Activated T-helper 1 cell treated with Interleukin-2 at 50 U/mL for 16 hours (primary cell): ENCODE measurements around the gene AGBL4.

Experiments
- DNase-seq: peaks from one replicate; pipeline ENCODE4 v3.0.0-alpha.2; 2020; ENCODE audit warnings: low read depth

The AGBL4 gene

DNA sequence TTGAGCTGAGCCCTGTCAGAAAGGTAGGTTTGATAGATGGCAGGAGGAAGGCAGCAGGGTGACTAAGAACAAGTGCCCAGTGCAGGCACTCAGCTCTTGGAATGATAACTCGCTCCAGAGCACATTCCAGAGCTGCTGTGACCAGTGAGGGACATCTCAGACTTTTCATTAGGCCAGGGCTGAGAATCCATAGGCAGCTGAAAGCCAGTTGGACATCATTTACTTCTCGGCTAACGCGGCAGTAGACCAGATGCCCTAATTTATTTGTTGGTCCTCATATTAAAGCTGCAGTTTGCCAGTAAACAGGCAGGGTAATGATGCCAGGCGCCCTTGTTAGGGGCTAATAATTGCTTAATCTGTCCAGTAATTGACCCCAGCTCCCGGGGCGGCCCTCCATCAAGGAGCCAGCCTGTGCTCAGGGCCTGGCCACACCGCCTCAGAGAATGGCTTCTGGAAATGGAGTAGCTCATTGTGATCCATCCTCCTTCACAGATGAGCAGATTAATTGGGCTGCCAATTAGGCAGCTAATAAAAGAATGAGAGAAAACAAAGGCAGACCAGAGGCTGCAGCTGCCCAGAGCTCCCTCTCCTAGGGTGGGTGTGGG lies 1369.0 kb downstream of the AGBL4 start:
- no peak for DNase-seq

DNA sequence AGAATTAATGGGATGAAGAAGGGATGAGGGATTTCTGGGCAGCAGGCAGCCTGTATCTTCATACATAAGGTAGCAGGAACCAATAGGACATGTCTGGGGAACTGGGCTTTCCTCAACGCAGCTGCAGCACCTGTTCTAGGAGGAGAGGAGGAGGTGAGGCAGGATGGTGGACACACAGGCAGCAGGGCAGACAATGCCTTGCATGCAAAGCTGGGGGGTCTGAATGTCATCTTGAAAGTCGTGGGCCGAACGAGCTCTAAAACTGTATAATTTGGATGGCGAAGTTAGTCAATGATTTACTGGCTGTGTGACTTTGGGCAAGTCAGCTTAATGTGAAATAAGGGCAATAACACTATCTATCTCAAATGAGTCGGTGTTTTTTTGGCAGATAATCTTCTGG lies 1371.4 kb downstream of the AGBL4 start:
- DNase-seq, result no peak

DNA sequence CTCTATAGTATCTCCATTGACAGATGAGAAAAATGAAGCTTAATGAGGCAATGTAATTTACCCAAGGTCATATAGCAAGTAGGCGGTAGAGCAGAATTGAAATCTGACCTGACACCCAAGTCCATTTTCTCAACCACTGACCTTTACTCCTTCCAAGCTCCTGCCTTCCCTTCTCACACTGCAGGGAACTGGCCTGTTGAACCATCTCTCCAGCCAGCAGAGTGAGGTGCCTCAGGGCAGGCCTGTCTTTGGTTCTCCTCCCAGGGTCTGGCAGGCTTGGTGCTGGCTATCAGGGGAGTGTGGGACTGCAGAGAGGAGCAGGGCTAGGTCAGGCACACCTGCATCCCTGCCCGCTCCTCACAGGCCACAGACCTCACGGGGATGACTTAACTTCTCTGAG lies 1373.9 kb downstream of the AGBL4 start:
- no peak for DNase-seq

DNA sequence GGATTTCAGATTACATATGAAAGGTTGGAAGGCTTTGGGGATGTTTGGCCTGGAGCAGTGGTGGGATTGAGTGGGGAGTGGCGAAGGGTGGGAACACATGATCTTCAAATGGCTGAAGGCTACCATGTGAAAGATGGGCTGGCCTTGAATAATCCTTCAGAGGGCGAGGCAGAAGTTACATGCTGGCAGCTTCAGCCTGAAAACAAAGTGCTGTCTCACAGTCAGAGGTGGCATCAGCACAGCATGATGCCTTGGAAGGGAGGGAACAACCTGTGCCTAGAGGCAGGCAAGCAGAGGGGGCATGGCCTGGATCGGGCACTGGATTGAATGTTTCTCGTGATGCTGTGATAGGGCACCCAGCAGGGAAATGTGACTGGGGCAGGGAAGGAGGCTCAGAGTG lies 1377.9 kb downstream of the AGBL4 start:
- no peak for DNase-seq

DNA sequence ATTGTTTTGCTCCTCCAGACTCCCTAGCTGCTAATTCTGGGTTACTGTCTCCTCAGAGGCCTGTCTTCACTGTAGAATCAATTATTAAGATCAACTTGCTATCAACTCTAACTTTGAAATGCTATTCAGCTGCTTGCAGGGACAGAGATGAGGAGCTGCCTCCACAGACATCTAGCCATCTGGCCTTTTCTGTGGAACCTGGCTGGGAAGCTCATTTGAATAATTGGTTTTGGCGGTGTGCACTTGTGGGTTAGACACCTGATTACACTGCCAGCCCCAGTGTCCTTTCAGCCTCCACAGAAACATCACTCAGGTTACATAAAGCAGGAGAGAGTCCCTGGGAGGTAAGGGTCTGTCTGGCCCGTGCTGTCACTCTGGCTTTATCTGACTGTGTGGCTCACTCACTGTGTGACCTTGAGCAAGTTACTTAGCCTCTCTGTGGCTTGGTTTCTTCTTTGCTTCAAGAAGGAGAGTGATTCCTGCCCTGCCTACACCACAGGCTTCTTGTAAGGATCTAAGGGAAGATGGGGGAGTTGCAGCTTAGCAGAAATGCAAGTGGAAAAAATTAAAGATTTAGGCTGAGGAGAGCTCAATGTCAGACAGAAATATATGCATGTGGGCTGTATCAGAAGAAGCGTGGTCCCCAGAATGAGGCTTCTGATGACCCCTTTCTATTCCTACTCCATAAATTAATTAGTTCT lies 1378.7 kb downstream of the AGBL4 start:
- no peak for DNase-seq

DNA sequence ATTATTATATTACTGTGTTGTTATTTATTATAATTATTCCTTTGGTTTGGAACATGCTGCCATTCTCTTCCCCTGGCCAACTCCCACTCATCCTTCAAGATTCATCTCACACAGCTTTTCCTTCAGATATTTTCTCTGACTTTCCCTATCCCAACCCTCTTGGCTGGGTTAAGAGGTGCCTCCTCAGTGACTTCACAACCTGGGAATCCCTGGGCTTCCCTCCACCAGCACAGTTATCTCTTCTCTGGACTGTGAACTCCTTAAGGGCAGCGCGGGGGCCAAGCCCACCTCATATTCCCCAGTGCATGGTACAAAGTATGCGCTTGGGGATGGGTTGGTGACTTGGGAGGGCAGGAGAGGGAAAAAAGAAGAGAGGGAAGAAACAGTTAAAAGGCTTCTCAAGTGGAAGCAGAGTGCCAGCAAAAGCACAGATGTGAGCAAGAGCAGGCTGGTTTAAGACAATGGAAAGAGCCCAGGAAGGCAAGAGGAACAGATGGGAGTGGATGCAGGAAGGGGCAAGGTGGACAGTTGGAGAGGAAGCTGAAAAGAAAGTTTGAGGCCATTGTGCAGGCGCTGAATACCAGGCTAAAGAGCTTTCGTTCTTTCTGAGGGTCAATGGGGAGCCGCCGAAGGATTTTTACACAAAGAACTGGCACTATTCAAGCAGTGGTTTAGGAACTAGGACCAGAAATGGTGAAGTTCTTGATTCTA lies 1379.4 kb downstream of the AGBL4 start:
- DNase-seq, result no peak

DNA sequence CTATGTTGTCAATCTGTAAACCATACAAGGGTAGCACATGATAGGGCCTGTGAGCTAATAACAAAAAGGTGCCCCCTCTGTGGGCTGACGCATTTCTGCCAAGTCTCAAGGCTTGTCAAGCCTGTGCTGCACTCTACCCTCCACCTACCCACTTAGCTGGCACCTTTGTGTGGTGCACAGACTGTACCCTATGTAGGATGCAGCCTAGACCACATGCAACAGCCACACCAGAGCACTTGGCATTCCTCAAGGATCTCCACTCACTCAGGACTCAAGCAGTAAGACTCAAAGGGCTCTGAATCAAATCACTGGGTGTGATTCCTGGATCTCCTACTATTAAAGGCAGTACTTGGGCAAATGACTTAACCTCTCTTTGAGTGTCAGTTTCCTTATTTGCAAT lies 1380.6 kb downstream of the AGBL4 start:
- DNase-seq, result no peak

DNA sequence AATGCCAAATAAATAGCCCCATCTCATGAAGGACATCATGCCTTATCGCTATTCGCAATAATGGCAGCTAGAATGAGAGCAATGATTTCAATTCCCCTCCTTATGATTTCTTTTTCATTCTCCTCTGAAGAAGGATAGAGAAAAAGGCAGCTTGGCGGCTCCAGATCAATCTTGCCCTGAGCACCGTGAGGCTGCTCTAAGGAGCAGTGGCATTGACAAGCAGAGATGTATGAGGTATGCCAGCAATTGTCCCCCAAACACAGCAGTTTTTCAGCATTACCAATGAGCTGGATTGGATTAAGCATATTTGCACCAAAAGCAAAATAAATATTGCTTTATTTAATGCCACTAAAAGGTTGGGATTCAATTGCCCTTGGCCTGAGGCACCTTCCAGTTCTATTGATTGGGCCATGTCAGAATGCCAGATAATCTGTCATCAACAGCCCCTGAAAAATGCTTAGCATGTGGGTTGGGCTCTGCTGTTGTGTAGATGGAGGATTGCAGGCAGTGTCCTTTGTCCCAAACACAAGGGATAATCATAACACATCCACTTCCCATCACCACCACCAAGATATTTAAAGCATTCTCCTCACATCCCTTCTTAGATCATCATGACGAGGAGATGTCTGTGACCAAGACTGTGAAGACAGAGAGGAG lies 1382.8 kb downstream of the AGBL4 start:
- DNase-seq, result no peak

DNA sequence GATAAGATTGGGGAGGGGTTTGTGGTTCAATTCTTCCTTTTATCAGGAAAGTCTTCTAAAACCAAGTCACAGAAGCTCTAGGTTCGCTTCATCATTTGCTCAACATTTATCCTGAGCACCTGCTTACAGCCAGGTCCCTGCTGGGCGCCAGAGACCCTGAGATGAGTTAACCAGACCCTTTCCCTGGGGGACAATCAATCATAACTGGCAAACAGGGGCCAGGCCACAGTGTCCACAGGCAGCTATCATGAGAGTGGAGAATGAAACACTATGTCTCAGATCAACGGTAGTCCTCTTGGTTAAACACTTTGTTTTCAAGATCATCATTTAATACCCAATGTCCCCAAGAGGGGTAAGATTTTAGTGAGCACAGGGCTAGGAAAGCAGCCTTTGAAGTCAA lies 1393.9 kb downstream of the AGBL4 start:
- no peak for DNase-seq

DNA sequence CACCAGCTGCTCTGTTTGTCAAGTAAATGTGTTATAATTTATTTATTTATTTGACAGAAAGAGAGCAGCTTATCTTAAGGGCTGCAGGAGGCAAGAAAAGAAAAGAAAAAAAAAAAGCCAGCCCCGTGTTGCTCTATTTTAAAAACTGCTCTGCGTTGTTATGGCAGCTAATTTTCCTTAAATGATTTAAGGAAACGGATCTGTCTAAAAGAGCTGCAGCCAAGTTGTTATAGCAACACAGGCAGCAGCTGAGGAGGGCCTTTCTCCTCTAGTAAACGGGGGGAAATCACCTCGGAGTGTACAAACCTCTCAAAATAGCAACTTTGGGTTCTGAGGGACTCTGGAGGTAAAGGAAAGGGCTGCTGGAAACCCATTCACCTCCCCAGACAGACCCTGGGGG lies 1396.3 kb downstream of the AGBL4 start:
- DNase-seq, result no peak

DNA sequence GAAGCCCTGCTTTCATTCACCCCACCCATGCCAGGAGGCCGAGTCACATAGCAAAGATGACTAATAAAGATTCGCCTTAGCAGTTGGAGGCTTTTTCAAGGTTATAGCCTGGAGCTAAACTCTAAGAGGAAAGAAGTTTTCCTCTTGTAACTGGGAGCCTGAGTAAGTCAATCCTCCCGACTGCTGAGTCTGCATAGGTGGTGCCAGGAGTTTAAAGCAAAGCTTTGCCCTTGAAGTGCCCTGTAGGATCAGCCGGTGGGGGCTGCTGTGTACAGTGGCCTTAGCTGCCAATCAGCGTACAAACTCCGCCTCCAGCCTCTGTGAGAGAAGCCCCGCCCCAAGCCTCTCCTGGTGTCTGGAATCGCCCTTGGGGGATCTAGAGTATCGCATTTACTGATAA lies 1404.2 kb downstream of the AGBL4 start:
- DNase-seq, result no peak

DNA sequence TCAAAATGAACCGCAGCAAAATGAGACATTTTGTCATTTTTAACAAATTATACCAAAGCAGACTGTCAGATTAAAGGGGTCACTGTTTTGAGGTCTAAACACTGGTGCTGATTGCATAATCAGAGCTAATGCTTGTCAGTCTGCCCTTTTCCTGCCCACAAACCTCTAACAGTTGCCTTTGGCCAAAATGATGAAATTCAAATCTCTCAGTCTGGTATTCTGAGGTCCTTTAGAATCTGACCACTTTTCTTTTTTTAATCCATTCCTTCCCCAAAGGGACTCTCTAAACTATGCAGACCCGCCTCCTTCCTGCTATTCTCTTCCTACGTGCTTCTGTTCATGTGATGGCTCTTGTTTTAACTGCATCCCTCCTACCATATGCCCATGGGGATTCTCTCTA lies 1406.5 kb downstream of the AGBL4 start:
- DNase-seq, result no peak

DNA sequence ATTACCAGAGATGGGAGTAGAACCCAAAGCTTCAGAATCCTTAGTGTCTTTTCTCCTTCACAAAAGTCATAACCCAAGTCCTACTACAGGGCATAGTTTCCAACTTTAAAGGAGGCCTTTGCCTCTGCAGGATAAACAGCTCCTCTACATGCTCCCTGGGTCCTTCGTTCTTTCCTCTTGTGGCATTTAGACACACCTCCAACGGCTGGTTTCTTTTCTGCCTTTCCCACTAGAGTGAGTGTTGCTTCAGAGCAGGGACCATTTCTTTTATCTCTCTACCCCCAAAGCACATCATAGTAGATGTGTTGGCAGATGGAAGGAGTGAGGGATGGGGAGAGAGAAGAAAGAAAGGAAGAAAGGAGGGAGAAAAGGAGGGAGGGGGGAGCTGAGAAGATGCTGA lies 1407.0 kb downstream of the AGBL4 start:
- no peak for DNase-seq

DNA sequence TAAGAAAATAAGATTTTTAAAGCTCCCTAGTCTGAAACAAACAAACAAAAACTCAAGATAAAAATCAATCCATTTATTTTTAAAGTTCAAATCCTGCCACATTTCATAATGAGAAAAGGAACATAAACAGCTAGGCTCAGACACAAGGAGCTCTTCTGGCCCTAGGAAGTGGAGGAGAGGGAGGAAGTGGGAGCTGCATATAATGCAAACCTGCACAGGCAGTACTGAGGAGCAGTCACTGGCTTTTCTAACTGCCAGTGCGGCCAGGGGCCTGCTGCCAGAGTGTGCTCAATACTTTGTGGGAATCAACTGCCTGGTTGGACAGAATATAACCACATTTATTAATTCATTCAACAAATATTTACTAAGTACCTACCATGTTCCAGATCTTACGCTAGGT lies 1411.9 kb downstream of the AGBL4 start:
- DNase-seq, result no peak

DNA sequence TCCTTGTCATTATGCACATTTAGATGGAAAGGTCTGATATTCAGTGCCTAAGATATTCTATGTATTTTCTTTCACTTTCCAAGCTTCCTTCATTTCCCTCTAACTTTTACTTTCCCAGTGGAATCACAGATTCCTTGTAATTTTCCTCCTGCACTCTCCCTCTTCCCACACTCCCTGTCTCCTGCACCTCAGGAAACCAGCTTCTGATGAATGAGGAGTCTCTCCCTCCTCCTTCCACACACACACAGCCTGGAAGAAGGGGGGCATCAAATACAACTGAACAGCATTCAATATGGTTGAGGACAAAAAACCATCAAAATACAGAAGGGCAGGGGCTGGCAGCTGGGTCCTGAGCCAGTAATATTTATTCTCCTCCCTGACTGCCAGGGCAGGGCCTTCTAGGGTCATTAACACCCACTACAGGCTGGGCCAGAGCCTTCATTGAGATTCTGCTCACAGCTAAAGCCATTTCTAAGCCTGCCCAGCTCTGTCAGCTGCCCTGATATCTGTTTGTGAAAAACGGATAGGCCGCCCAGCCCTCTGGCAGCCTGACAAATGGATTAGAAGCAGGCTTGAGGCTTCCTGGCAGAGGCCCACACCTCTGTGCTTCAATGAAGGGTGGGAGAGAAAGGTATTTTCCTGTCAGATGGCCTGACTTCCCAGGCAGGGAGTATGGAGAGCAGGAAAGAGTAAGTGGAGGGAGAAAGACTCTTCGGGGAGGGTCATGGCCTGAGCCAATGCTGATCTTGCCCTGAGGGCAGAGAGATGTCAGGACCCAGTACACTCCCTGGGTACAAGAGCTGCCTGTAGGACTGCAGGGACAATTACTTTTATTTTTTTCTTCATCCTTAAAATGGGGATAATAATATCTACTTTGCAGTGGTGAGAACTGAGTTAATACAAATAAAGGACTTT lies 1412.9 kb downstream of the AGBL4 start:
- DNase-seq, result no peak

DNA sequence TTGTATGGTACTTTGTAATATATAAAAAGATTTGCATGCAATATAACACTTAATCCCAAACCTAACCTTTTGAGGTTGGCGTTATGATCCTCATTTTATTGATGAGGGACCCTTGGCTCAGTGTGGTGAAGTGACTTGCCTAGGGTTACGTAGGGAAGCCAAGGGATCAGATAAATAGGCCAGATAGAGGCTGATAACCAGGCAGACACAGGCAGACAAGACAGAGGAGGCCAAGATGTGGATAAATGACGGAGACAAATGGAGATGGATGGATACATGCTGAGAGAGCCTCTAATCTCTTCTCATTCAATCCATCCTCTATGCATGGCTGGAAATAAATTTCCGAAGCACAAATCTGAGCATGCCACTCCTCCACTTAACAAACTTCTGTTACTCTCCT lies 1414.9 kb downstream of the AGBL4 start:
- no peak for DNase-seq

DNA sequence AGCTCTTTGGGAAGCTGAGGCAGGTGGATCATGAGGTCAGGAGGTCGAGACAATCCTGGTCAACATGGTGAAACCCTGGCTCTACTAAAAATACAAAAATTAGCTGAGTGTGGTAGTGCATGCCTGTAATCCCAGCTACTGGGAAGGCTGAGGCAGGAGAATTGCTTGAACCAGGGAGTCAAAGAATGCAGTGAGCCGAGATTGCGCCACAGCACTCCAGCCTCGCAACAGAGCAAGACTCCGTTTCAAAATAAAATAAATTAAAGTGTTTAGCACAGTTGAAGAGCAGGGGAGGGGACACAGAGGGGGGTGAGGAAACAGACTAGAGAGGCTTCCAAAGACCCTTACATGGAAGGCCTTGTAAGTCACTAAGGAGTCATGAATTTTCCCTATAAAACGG lies 1420.5 kb downstream of the AGBL4 start:
- DNase-seq, result no peak

DNA sequence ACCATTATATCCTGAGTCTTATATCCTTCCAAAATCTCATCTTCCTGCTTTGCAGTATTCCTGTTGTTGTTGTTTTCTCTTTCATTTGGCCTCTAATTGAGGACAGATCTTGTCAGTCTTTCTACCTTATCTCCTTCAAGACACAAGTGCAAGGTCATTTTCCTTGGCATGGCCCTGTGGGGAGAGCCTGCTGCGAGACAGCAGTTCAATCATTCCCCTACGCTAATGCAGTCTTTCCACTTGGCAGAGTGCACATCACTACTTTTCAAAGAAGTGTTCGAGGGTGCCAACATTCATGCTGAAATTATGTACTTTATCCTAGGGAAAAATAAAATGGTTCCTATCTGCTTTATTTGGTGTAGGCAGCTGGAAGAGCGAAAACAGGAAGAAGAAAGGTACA lies 1421.4 kb downstream of the AGBL4 start:
- no peak for DNase-seq

DNA sequence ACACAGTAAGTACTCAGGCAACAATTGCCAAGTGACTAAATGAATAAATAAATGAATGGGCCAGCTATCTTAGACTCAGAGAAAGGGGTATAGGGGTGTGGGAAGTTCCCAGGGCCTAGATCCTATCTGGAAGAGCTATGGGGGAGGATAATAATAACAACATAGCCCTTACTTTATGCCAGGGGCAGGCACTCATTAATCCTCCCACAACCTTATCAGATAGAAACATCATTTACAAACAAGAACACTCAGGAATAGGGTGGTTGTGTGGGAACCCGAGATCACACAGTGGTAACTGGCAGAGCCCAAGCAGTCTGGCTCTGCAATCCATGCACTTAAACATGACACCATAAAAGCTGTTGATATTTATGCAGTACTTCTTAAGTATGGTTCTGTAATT lies 1423.6 kb downstream of the AGBL4 start:
- DNase-seq, result no peak

DNA sequence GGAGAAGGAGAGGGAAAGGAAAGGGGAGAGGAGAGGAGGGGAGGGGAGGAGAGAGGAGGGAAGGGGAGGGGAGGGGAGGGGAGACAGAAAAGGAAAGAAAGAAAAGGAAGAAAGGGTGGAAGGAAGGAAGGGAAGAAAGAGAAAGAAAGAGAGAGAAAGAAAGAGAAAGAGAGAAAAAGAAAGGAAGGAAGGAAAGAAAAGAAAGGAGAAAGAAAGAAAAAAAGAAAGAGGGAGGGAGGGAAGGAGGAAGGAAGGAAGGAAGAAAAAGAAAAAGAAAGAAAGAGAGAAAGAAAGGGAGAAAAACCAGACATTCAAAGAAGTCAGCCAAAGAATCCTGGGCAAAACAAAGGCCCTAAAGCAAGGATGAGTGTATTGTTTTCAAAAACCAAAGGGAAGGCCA lies 1426.1 kb downstream of the AGBL4 start:
- no peak for DNase-seq

DNA sequence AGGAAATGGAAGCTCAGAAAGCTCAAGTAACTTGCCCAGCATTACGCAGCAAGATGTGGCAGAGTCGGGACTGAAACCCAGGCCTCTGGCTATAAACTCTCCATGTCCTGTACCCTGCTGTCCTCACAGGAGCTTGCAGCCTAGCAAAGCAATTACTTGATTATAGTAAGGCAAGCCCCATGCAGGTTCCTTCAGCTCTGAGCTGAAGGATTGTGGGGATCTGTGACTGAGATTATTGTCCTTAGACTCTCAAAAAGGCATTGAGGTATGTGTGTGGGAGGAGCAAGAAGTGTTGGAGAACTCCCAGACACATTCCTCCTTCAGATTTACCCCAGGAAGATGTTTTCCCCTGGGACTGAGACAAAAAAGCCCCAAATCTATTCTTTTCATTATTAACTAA lies 1427.7 kb downstream of the AGBL4 start:
- DNase-seq, result no peak

DNA sequence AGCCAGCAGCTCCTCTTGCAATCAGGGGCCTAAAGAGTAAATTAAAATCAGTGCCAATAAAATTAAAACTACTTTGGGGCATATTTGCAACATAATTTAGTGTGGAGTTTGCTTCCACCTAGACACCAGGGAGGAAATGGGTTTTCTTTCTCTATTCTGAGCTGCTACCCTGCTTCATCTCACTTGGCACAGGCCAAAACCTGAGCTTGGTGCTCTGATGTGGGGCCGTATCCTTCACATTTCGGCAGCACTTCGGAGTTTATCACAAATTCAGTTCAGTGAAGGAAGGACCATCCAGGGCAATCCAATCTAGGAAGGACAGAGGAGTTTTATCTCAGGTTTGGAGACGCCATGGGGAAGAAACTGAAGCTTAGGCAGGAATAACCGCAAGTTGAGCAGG lies 1428.1 kb downstream of the AGBL4 start:
- DNase-seq, result no peak
